ENCODE measurements around the gene OGFOD2.

The OGFOD2 gene

GRCh38 chr12:122966743-122967550, 8.1 kb upstream of the OGFOD2 start:
- H3F3A ChIP-seq (ENCODE audit: insufficient read depth, low read length), result no peaks in the 10 kb centered on the region
- no peaks in the 10 kb centered on the region for H4K20me1 ChIP-seq (ENCODE audit: insufficient read depth, low read length)
- H3K9me2 ChIP-seq (ENCODE audit: low read depth, low read length), result no peaks in the 10 kb centered on the region
- TF ChIP-seq CTCF (IDR thresholded peaks at IDR 0.05; ENCODE audit: low read length) (no peak), EZH2 (IDR thresholded peaks at IDR 0.05; ENCODE audit: borderline replicate concordance, low read length) (no peak)
- peaks cover 9% of the 10 kb centered on the region for H3K4me1 ChIP-seq (ENCODE audit: insufficient read depth, low read length, severe bottlenecking)
- no peaks in the 10 kb centered on the region for H3K9me3 ChIP-seq (ENCODE audit: low read length)
- no peak overlapping the region for H2AFZ ChIP-seq (ENCODE audit: low read length)
- H3K36me3 ChIP-seq (ENCODE audit: insufficient read depth, low read length), result no peaks in the 10 kb centered on the region
- H3K9ac ChIP-seq (ENCODE audit: low read length), result no peak overlapping the region
- peak overlapping the region; percentile 71 for H3K4me2 ChIP-seq (ENCODE audit: low read length)
- H3K79me2 ChIP-seq (ENCODE audit: insufficient read depth, low read length), result no peaks in the 10 kb centered on the region
- H3K4me3 ChIP-seq (ENCODE audit: low read depth, low read length, poor library complexity, severe bottlenecking), result peak overlapping the region; percentile 30
- H3K27ac ChIP-seq (ENCODE audit: low read depth, low read length, poor library complexity, severe bottlenecking), result no peak overlapping the region
- H3K27me3 ChIP-seq (ENCODE audit: insufficient read depth, low read length), result no peaks in the 10 kb centered on the region

GRCh38 chr12:122968104-122968503, 6.9 kb upstream of the OGFOD2 start:
- H3K9ac ChIP-seq (ENCODE audit: low read length), result no peak overlapping the region
- H3K4me2 ChIP-seq (ENCODE audit: low read length), result no peak overlapping the region
- H3K9me2 ChIP-seq (ENCODE audit: low read depth, low read length), result no peaks in the 10 kb centered on the region
- no peaks in the 10 kb centered on the region for H4K20me1 ChIP-seq (ENCODE audit: insufficient read depth, low read length)
- no peak overlapping the region for H2AFZ ChIP-seq (ENCODE audit: low read length)
- H3K27me3 ChIP-seq (ENCODE audit: insufficient read depth, low read length), result no peaks in the 10 kb centered on the region
- no peaks in the 10 kb centered on the region for H3F3A ChIP-seq (ENCODE audit: insufficient read depth, low read length)
- no peaks in the 10 kb centered on the region for H3K79me2 ChIP-seq (ENCODE audit: insufficient read depth, low read length)
- peaks cover 9% of the 10 kb centered on the region for H3K4me1 ChIP-seq (ENCODE audit: insufficient read depth, low read length, severe bottlenecking)
- no peak overlapping the region for H3K4me3 ChIP-seq (ENCODE audit: low read depth, low read length, poor library complexity, severe bottlenecking)
- TF ChIP-seq CTCF (IDR thresholded peaks at IDR 0.05; ENCODE audit: low read length) (no peak), EZH2 (IDR thresholded peaks at IDR 0.05; ENCODE audit: borderline replicate concordance, low read length) (no peak)
- no peaks in the 10 kb centered on the region for H3K36me3 ChIP-seq (ENCODE audit: insufficient read depth, low read length)
- no peak overlapping the region for H3K27ac ChIP-seq (ENCODE audit: low read depth, low read length, poor library complexity, severe bottlenecking)
- H3K9me3 ChIP-seq (ENCODE audit: low read length), result no peaks in the 10 kb centered on the region

GRCh38 chr12:122969676-122970075, 5.4 kb upstream of the OGFOD2 start:
- no peaks in the 10 kb centered on the region for H3F3A ChIP-seq (ENCODE audit: insufficient read depth, low read length)
- H3K36me3 ChIP-seq (ENCODE audit: insufficient read depth, low read length), result no peaks in the 10 kb centered on the region
- H3K79me2 ChIP-seq (ENCODE audit: insufficient read depth, low read length), result no peaks in the 10 kb centered on the region
- H3K9me2 ChIP-seq (ENCODE audit: low read depth, low read length), result no peaks in the 10 kb centered on the region
- H3K4me3 ChIP-seq (ENCODE audit: low read depth, low read length, poor library complexity, severe bottlenecking), result no peak overlapping the region
- no peak overlapping the region for H3K9ac ChIP-seq (ENCODE audit: low read length)
- H4K20me1 ChIP-seq (ENCODE audit: insufficient read depth, low read length), result no peaks in the 10 kb centered on the region
- H3K4me1 ChIP-seq (ENCODE audit: insufficient read depth, low read length, severe bottlenecking), result peaks cover 16% of the 10 kb centered on the region
- H3K4me2 ChIP-seq (ENCODE audit: low read length), result no peak overlapping the region
- no peak for TF ChIP-seq EZH2 (IDR thresholded peaks at IDR 0.05; ENCODE audit: borderline replicate concordance, low read length)
- no peak overlapping the region for H3K27ac ChIP-seq (ENCODE audit: low read depth, low read length, poor library complexity, severe bottlenecking)
- no peaks in the 10 kb centered on the region for H3K27me3 ChIP-seq (ENCODE audit: insufficient read depth, low read length)
- no peaks in the 10 kb centered on the region for H3K9me3 ChIP-seq (ENCODE audit: low read length)
- no peak overlapping the region for H2AFZ ChIP-seq (ENCODE audit: low read length)
